ENCODE data around the gene CMA1. TPM values are rescaled to one million over a fixed set of nuclear protein-coding genes. Genes with fewer than 3 reads are reported as not detected.

The CMA1 gene
- polyA plus RNA-seq, 1 donor from 2014 or later = not detected

- H4K20me1 ChIP-seq (ENCODE audit: insufficient read depth) = no peaks in the 10 kb centered on the region
Measured at GRCh38 chr14:24463884-24464785, 43.9 kb downstream of the CMA1 start.

More at GRCh38 chr14:24463884-24464785, 43.9 kb downstream of the CMA1 start:
- H3K36me3 ChIP-seq (ENCODE audit: insufficient read depth, low read length) = no peaks in the 10 kb centered on the region
- H2AFZ ChIP-seq (ENCODE audit: low read depth, low read length) = no peak overlapping the region
- H3K9me2 ChIP-seq (ENCODE audit: insufficient read depth, low read length) = no peaks in the 10 kb centered on the region
- H3F3A ChIP-seq (ENCODE audit: insufficient read depth, low read length, poor library complexity, severe bottlenecking) = no peaks in the 10 kb centered on the region
- H3K4me2 ChIP-seq (ENCODE audit: low read length) = no peak overlapping the region
- no peak for TF ChIP-seq MXI1 (conservative IDR thresholded peaks at IDR 0.05; ENCODE audit: poor library complexity, severe bottlenecking)
- no peak for TF ChIP-seq TAF1 (IDR thresholded peaks at IDR 0.05; ENCODE audit: low read depth)
- no peak for TF ChIP-seq POLR2AphosphoS5 (IDR thresholded peaks at IDR 0.05)
- TF ChIP-seq SMC3 (conservative IDR thresholded peaks at IDR 0.05; ENCODE audit: poor library complexity) = no peak
- TF ChIP-seq RAD21 (conservative IDR thresholded peaks at IDR 0.05) = no peak
- no peak for TF ChIP-seq CTCF (IDR thresholded peaks at IDR 0.05; ENCODE audit: poor library complexity, severe bottlenecking)
- TF ChIP-seq REST (IDR thresholded peaks at IDR 0.05; ENCODE audit: borderline replicate concordance) = no peak
- no peak for TF ChIP-seq EP300 (conservative IDR thresholded peaks at IDR 0.05; ENCODE audit: poor library complexity, severe bottlenecking)
- TF ChIP-seq EZH2 (IDR thresholded peaks at IDR 0.05; ENCODE audit: borderline replicate concordance, insufficient read depth, low read length, poor library complexity, severe bottlenecking) = no peak
- no peak overlapping the region for H3K27ac ChIP-seq (ENCODE audit: low read length)
- H3K79me2 ChIP-seq (replicated peaks; ENCODE audit: insufficient read depth, low read length) = no peaks in the 10 kb centered on the region
- H3K9ac ChIP-seq (ENCODE audit: low read length) = no peak overlapping the region
- no peak overlapping the region for H3K4me3 ChIP-seq (ENCODE audit: low read length)
- no peaks in the 10 kb centered on the region for H3K9me3 ChIP-seq (ENCODE audit: low read length)
- no peaks in the 10 kb centered on the region for H3K27me3 ChIP-seq (ENCODE audit: insufficient read depth, low read depth, low read length)

All from neural cell (in vitro differentiated cells).